Muscle layer of colon (tissue), 2 donors: ENCODE results near the gene MNAT1.

Source experiments
- H3K27ac ChIP-seq: one replicate; pipeline ENCODE4 v1.7.0; 2013; ENCODE audit warnings: low read depth, mild to moderate bottlenecking, low read length, moderate library complexity
- H3K27me3 ChIP-seq, 2 donors: one replicate each; pipeline ENCODE4 v1.7.0; 2013; ENCODE audit warnings: low read length in 2 of 2, mild to moderate bottlenecking in 2 of 2; ENCODE audit not compliant: insufficient read depth in 2 of 2, control insufficient read depth in 1 of 2
- H3K36me3 ChIP-seq: one replicate; pipeline ENCODE4 v1.7.0; 2013; ENCODE audit warnings: mild to moderate bottlenecking, low read length; ENCODE audit not compliant: insufficient read depth
- H3K4me1 ChIP-seq: one replicate; pipeline ENCODE4 v1.7.0; 2013; ENCODE audit warnings: mild to moderate bottlenecking, low read length; ENCODE audit not compliant: insufficient read depth
- H3K4me3 ChIP-seq, 2 donors: one replicate each; pipeline ENCODE4 v1.7.0; 2013; ENCODE audit warnings: low read length in 2 of 2, low read depth in 1 of 2, mild to moderate bottlenecking in 1 of 2, moderate library complexity in 1 of 2
- H3K9ac ChIP-seq: one replicate; pipeline ENCODE4 v1.7.0; 2013; ENCODE audit warnings: low read length
- H3K9me3 ChIP-seq: one replicate; pipeline ENCODE4 v1.7.0; 2013; ENCODE audit warnings: mild to moderate bottlenecking, low read length
- donor health status: abdominal sarcoma.
- donor health status: Adenocarcinoma of cecum.

MNAT1 gene

DNA sequence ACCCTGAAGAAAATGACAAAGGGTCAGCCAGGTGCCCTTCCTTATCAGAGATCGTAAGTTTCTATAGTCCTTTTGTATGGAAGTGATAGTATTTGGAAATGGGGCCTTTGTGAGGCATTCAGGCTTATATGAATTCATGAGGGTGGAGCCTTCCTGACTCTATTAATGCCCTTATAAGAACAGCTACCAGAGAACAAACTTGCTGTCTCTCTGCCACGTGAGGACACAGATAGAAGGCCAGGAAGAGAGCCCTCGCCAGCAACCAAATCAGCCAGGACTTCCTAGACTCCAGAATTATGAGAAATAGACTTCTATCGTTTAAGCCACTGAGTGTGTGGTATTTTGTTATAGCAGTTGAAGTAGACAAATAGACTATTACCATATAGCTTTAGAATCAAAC is 209.6 kb downstream of the MNAT1 start:
- no peak overlapping the region for H3K27ac ChIP-seq
- no peak overlapping the region for H3K4me3 ChIP-seq
- H3K27me3 ChIP-seq = no peaks in the 10 kb centered on the region
- H3K9me3 ChIP-seq = no peaks in the 10 kb centered on the region
- H3K4me1 ChIP-seq = peaks cover 4% of the 10 kb centered on the region
- no peaks in the 10 kb centered on the region for H3K36me3 ChIP-seq
- no peak overlapping the region for H3K9ac ChIP-seq

DNA sequence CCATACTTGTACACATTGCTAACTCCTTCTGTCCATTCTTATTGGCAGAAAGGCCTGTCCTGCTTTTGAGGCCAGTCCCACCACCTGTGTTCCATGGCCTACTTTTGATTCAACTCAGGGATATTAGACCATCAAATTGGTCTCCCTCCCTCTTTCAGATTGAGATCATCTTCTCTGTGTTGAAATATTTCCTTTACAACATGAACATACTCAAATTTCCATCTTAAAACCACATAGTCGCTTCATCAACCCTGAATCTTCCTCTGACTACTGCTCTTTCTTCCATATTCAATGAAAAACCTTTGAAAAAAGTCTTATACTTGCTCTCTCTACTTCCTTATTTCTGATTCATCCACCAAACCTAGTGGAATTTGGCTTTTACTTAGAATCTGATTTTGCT is 211.4 kb downstream of the MNAT1 start:
- no peak overlapping the region for H3K9ac ChIP-seq
- H3K36me3 ChIP-seq = no peaks in the 10 kb centered on the region
- no peak overlapping the region for H3K27ac ChIP-seq
- H3K4me3 ChIP-seq = no peak overlapping the region
- H3K9me3 ChIP-seq = no peaks in the 10 kb centered on the region
- no peaks in the 10 kb centered on the region for H3K27me3 ChIP-seq
- peaks cover 4% of the 10 kb centered on the region for H3K4me1 ChIP-seq

DNA sequence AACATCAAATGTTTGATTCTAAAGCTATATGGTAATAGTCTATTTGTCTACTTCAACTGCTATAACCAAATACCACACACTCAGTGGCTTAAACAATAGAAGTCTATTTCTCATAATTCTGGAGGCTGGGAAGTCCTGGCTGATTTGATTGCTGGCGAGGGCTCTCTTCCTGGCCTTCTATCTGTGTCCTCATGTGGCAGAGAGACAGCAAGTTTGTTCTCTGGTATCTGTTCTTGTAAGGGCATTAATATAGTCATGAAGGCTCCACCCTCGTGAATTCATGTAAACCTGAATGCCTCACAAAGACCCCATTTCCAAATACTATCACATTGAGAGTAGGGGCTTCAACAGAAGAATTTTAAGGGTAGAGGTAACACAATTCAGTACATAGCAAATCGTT is 212.2 kb downstream of the MNAT1 start:
- Histone ChIP-seq H3K9ac (no peak overlapping the region), H3K4me3 (no peak overlapping the region), H3K27ac (no peak overlapping the region), H3K27me3 (no peaks in the 10 kb centered on the region), H3K36me3 (no peaks in the 10 kb centered on the region), H3K4me1 (peaks cover 4% of the 10 kb centered on the region), H3K9me3 (no peaks in the 10 kb centered on the region)

DNA sequence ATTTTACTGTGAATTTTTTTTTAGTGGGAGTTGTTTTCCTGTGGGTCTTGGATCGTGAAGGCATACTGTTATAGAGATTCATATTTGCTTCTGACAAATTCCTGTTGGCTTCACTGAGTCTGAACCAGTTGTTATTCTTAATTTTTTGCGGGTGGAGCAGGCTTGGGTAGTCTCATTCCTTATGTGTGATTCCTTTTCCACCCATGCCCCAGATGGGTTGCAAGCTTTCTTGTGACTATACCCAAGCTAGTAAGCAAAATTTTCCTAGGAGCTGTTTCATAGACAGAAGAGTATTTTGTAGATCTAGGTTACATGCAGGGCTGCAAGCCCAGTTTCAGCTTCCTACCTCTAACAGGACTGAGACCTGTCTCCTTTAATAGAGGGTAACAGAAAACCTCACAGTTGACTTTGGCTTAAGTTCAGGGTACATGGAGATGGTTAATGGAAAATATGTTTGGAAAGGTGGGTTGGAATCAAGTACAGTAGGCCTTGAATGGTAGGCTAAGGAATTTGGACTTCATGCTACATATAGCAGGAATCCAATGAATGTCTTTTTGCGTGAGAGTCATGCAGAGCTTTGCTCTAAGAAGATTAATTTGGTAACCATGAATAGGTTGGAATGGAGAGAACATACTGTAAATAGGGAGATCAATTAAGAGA is 217.3 kb downstream of the MNAT1 start:
- Histone ChIP-seq H3K27me3 (no peaks in the 10 kb centered on the region), H3K36me3 (no peaks in the 10 kb centered on the region), H3K4me1 (no peaks in the 10 kb centered on the region), H3K9ac (no peak overlapping the region), H3K9me3 (no peaks in the 10 kb centered on the region), H3K4me3 (no peak overlapping the region), H3K27ac (no peak overlapping the region)

DNA sequence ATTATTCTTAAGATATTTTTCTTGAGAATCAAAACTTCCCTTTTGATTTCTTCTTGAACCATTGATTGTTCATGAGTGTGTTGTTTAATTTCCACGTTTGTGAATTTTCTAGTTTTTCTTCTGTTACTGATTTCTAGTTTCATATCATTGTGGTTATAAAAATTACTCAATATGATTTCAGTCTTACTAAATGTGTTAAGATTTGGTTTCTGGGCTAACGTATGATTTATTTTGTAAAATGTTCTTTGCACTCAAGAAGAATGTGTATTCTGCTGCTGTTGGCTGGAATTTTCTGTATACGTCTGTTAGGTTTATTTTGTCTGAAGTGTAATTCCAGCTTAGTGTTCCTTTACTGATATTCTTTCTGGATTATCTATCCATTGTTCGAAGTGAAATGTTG is 221.6 kb downstream of the MNAT1 start:
- Histone ChIP-seq H3K27ac (no peak overlapping the region), H3K9me3 (no peaks in the 10 kb centered on the region), H3K9ac (no peak overlapping the region), H3K4me3 (no peak overlapping the region), H3K4me1 (no peaks in the 10 kb centered on the region), H3K27me3 (no peaks in the 10 kb centered on the region), H3K36me3 (no peaks in the 10 kb centered on the region)

DNA sequence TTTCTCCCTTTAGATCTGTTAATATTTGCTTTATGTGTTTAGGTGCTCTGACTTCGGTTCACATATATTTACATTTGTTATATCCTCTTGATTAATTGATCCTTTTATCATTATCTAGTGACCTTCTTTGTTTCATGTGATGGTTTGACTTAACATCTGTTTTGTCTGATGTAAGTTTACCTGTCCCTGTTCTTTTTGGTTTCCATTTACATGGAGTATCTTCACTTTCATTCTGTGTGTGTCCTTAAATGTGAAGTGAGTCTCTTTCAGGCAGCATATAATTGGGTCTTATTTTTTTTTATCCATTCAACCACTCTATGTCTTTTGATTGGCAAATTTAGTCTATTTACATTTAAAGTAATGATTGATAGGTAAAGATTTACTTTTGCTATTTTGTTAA is 222.1 kb downstream of the MNAT1 start:
- H3K27me3 ChIP-seq = no peaks in the 10 kb centered on the region
- no peak overlapping the region for H3K27ac ChIP-seq
- H3K9ac ChIP-seq = no peak overlapping the region
- no peaks in the 10 kb centered on the region for H3K36me3 ChIP-seq
- H3K4me1 ChIP-seq = no peaks in the 10 kb centered on the region
- no peaks in the 10 kb centered on the region for H3K9me3 ChIP-seq
- no peak overlapping the region for H3K4me3 ChIP-seq

DNA sequence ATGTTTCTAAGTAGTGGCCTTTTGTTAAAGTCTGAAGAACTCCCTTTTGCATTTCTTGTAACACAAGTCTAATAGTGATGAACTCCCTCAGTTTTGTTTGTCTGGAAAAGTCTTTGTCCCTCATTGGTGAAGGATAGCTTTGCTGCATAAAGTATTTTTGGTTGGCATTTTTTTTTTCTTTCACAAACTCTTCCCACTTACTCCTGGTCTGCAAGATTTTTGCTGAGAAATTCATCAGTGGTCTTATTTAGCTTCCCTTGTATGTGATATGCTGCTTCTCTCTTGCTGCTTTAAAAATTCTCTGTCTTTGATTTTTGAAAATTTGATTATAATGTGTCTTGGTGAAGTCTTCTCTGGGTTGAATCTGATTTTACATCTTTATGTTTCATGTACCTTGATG is 223.6 kb downstream of the MNAT1 start:
- H3K9ac ChIP-seq = no peak overlapping the region
- no peaks in the 10 kb centered on the region for H3K4me1 ChIP-seq
- H3K27me3 ChIP-seq = no peaks in the 10 kb centered on the region
- H3K9me3 ChIP-seq = no peaks in the 10 kb centered on the region
- no peaks in the 10 kb centered on the region for H3K36me3 ChIP-seq
- H3K4me3 ChIP-seq = no peak overlapping the region
- no peak overlapping the region for H3K27ac ChIP-seq

DNA sequence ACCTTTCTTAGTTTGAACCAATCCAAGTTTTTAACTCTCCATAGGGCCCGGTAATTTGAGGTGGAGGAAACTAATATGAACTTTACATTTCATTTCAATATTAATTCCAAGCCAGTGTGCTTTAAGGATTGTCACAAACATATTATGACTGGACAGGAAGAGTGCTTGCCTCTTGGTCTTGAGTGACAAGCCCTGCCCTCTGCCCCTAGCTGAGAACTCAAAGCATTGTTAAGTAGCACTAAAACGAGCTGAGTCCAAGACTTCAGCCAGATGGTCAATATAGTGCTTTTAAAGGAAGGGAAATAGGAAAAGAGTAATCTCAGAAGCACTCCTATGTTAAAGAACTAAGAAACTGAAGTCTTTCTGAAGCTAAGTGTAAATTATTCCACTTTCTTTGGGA is 229.2 kb downstream of the MNAT1 start:
- H3K36me3 ChIP-seq = no peaks in the 10 kb centered on the region
- H3K4me1 ChIP-seq = no peaks in the 10 kb centered on the region
- no peak overlapping the region for H3K27ac ChIP-seq
- no peaks in the 10 kb centered on the region for H3K27me3 ChIP-seq
- H3K9me3 ChIP-seq = no peaks in the 10 kb centered on the region
- H3K4me3 ChIP-seq = no peak overlapping the region
- H3K9ac ChIP-seq = no peak overlapping the region

DNA sequence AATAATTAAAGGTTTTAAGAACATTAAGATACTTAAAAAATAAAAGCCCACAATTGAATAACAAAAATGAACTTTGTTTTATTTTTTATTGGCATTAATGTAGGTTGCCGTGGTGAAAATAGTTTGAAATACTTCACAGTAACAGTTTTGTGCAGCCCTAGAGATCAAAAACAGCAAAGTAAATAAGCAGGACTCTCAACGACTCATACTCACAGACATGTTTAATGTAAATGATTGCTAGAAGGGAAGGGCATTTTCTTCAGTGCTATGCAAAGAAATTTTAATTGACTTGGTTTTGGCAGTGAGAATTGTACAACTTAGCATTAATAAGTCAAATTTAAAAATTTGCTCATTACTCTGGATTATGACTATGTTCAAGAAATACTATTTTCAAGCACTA is 230.3 kb downstream of the MNAT1 start:
- no peak overlapping the region for H3K4me3 ChIP-seq
- H3K36me3 ChIP-seq = no peaks in the 10 kb centered on the region
- no peak overlapping the region for H3K27ac ChIP-seq
- no peaks in the 10 kb centered on the region for H3K27me3 ChIP-seq
- no peaks in the 10 kb centered on the region for H3K4me1 ChIP-seq
- H3K9ac ChIP-seq = no peak overlapping the region
- H3K9me3 ChIP-seq = no peaks in the 10 kb centered on the region

DNA sequence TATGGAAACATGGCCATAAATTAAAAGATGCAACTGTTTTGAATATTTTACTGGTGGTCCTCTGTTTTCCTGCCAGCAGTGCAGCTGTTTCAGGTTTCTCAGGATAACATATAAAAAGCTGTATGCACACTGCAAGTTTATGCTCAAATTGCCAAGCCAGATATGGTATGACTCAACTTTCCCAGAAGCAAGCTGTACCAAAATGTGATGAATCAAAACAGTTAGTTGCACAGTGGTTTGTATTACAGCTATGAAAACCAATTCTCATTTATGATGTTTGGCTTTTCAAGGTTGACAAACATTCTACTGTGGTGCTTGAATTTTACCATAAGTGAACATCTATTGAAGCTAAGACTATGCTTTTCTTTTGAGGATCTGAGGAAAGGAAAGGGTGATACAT is 230.8 kb downstream of the MNAT1 start:
- no peaks in the 10 kb centered on the region for H3K27me3 ChIP-seq
- no peaks in the 10 kb centered on the region for H3K36me3 ChIP-seq
- H3K9me3 ChIP-seq = no peaks in the 10 kb centered on the region
- H3K4me3 ChIP-seq = no peak overlapping the region
- H3K9ac ChIP-seq = no peak overlapping the region
- no peaks in the 10 kb centered on the region for H3K4me1 ChIP-seq
- no peak overlapping the region for H3K27ac ChIP-seq

DNA sequence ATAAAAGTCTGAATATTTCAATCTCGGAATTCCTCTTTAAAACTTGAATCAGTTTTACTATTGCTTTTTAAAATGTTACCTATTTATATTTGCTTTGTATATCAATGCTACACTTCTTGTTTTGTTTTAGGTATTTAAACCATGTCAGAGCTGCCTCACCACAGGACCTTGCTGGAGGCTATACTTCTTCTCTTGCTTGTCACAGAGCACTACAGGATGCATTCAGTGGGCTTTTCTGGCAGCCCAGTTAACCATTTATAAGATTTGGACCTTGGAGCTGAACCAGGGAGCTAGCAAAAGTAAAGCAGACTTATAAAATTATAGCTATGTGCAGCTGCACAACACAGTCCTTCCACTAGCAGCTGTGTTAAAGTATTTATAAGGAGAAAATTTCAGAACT is 233.5 kb downstream of the MNAT1 start:
- no peaks in the 10 kb centered on the region for H3K9me3 ChIP-seq
- H3K9ac ChIP-seq = no peak overlapping the region
- H3K27ac ChIP-seq = no peak overlapping the region
- no peaks in the 10 kb centered on the region for H3K4me1 ChIP-seq
- no peaks in the 10 kb centered on the region for H3K27me3 ChIP-seq
- no peak overlapping the region for H3K4me3 ChIP-seq
- H3K36me3 ChIP-seq = no peaks in the 10 kb centered on the region

DNA sequence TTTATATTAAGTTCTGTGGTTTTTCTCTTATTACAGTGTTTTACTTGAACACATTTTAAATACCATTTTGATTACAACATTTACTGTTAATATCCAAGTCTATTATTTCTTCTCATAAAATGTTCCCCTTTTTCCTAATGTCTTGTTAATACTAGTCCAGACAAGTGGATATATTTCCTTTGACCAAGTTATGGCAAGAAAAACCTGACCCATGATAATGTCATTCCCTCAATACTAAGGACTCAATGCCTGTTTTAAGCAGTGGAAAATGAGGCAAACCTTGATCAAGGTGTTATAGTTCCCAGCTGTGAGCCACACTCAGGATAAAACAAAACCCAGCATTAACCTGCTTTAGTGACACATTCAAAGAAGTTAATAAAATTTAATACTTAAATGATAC is 234.1 kb downstream of the MNAT1 start:
- Histone ChIP-seq H3K9me3 (no peaks in the 10 kb centered on the region), H3K9ac (no peak overlapping the region), H3K4me1 (no peaks in the 10 kb centered on the region), H3K4me3 (no peak overlapping the region), H3K36me3 (no peaks in the 10 kb centered on the region), H3K27ac (no peak overlapping the region), H3K27me3 (no peaks in the 10 kb centered on the region)
